ENCODE results near the gene F8.
"Not testable (repeated sequence)": the region's sequence is repeated elsewhere in the genome, so short reads cannot be mapped to it uniquely, and the experiment has no call there.

- TF ChIP-seq CTCF (IDR thresholded peaks at IDR 0.05; ENCODE audit: poor library complexity, severe bottlenecking); TAF1 (IDR thresholded peaks at IDR 0.05; ENCODE audit: low read depth); EZH2 (IDR thresholded peaks at IDR 0.05; ENCODE audit: borderline replicate concordance, insufficient read depth, low read length, poor library complexity, severe bottlenecking); SMC3 (conservative IDR thresholded peaks at IDR 0.05; ENCODE audit: poor library complexity): not testable (repeated sequence)
- TF ChIP-seq, protein P1, sequence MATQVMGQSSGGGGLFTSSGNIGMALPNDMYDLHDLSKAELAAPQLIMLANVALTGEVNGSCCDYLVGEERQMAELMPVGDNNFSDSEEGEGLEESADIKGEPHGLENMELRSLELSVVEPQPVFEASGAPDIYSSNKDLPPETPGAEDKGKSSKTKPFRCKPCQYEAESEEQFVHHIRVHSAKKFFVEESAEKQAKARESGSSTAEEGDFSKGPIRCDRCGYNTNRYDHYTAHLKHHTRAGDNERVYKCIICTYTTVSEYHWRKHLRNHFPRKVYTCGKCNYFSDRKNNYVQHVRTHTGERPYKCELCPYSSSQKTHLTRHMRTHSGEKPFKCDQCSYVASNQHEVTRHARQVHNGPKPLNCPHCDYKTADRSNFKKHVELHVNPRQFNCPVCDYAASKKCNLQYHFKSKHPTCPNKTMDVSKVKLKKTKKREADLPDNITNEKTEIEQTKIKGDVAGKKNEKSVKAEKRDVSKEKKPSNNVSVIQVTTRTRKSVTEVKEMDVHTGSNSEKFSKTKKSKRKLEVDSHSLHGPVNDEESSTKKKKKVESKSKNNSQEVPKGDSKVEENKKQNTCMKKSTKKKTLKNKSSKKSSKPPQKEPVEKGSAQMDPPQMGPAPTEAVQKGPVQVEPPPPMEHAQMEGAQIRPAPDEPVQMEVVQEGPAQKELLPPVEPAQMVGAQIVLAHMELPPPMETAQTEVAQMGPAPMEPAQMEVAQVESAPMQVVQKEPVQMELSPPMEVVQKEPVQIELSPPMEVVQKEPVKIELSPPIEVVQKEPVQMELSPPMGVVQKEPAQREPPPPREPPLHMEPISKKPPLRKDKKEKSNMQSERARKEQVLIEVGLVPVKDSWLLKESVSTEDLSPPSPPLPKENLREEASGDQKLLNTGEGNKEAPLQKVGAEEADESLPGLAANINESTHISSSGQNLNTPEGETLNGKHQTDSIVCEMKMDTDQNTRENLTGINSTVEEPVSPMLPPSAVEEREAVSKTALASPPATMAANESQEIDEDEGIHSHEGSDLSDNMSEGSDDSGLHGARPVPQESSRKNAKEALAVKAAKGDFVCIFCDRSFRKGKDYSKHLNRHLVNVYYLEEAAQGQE (IDR thresholded peaks at IDR 0.05; ENCODE audit: borderline replicate concordance), result not testable (repeated sequence)
Measured at GRCh38 chrX:154868522-154868921, 154.0 kb downstream of the F8 start.
